IMR-90 (cell line): ENCODE results near the gene FEM1A. TPM values are rescaled to one million over a fixed set of nuclear protein-coding genes. Genes with fewer than 3 reads are reported as not detected.

ENCODE experiments used
- ATAC-seq: fragments of 200-7000 bp; cut with Tn5 transposase; 2 replicates; pipeline ENCODE4 v1.9.1; 2020; ENCODE audit warnings: low read depth, mild to moderate bottlenecking, moderate library complexity
- BruUV-seq: library from RNA; stranded (reverse); fragments of 400-500 nt; replicated peaks from 2 replicates; lab custom pipeline; 2021; lab: Mats Ljungman, UMichigan
- CTCF ChIA-PET: fragments of 300-600 bp; formaldehyde crosslinking; extraction: SDS; loops from one replicate; lab custom pipeline; 2021; ENCODE audit warnings: antibody characterized with exemption; lab: Yijun Ruan, JAX
- POLR2A ChIA-PET: fragments of 300-600 bp; sonication (Branson Sonifier 250); formaldehyde crosslinking; loops from one replicate; lab custom pipeline; 2022; ENCODE audit warnings: antibody characterized with exemption; ENCODE audit not compliant: unreplicated experiment; lab: Charles Lee
- DNase-seq: peaks from one replicate; pipeline ENCODE4 v3.0.0; 2013
- H2AFZ ChIP-seq: replicated peaks from 2 replicates; pipeline ENCODE3; 2013; ENCODE audit warnings: low read length, mild to moderate bottlenecking; ENCODE audit not compliant: poor library complexity
- H2AK5ac ChIP-seq: 2 replicates; pipeline ENCODE4 v1.6.1; 2013; ENCODE audit warnings: low read depth, low read length, inconsistent platforms
- H2AK9ac ChIP-seq: replicated peaks from 2 replicates; pipeline ENCODE3; 2013; ENCODE audit warnings: mild to moderate bottlenecking, low read depth, low read length, moderate library complexity; ENCODE audit not compliant: poor library complexity
- H2BK120ac ChIP-seq: 2 replicates; pipeline ENCODE4 v1.6.1; 2013; ENCODE audit warnings: low read depth, low read length, inconsistent platforms
- H2BK15ac ChIP-seq: 3 replicates; pipeline ENCODE4 v1.6.1; 2013; ENCODE audit warnings: low read depth, low read length, inconsistent platforms
- H2BK20ac ChIP-seq: 2 replicates; pipeline ENCODE4 v1.6.1; 2013; ENCODE audit warnings: low read depth, mild to moderate bottlenecking, inconsistent platforms, low read length, moderate library complexity
- H2BK5ac ChIP-seq: 2 replicates; pipeline ENCODE4 v1.6.1; 2013; ENCODE audit warnings: mild to moderate bottlenecking, low read depth, low read length, inconsistent platforms; ENCODE audit not compliant: poor library complexity, severe bottlenecking
- H3K14ac ChIP-seq: replicated peaks from 2 replicates; pipeline ENCODE4 v1.6.1; 2013; ENCODE audit warnings: low read depth, low read length, inconsistent platforms
- H3K18ac ChIP-seq: 2 replicates; pipeline ENCODE4 v1.6.1; 2013; ENCODE audit warnings: low read depth, low read length, control low read depth
- H3K23ac ChIP-seq: 2 replicates; pipeline ENCODE4 v1.6.1; 2013; ENCODE audit warnings: low read depth, low read length, inconsistent platforms
- H3K27ac ChIP-seq: 2 replicates; pipeline ENCODE4 v1.5.1; 2013; ENCODE audit warnings: mild to moderate bottlenecking, control low read depth, low read length; ENCODE audit not compliant: insufficient read depth
- H3K27me3 ChIP-seq: 2 replicates; pipeline ENCODE4 v1.6.1; 2013; ENCODE audit warnings: low read length; ENCODE audit not compliant: control insufficient read depth, insufficient read depth
- H3K36me3 ChIP-seq: 2 replicates; pipeline ENCODE4 v1.6.1; 2013; ENCODE audit warnings: low read length, mixed read lengths; ENCODE audit not compliant: control insufficient read depth, insufficient read depth
- H3K4ac ChIP-seq: 2 replicates; pipeline ENCODE4 v1.6.1; 2013; ENCODE audit warnings: low read depth, low read length, inconsistent platforms
- H3K4me1 ChIP-seq: 2 replicates; pipeline ENCODE4 v1.6.1; 2013; ENCODE audit warnings: low read length, mixed read lengths; ENCODE audit not compliant: control insufficient read depth, insufficient read depth
- H3K4me2 ChIP-seq: 2 replicates; pipeline ENCODE4 v1.6.1; 2013; ENCODE audit warnings: low read depth, mild to moderate bottlenecking, control low read depth, low read length, moderate library complexity
- H3K4me3 ChIP-seq: 2 replicates; pipeline ENCODE4 v1.5.1; 2013; ENCODE audit warnings: low read depth, mild to moderate bottlenecking, control low read depth, low read length, moderate library complexity; ENCODE audit not compliant: insufficient read depth
- H3K56ac ChIP-seq: 2 replicates; pipeline ENCODE4 v1.6.1; 2013; ENCODE audit warnings: low read length, inconsistent platforms; ENCODE audit not compliant: insufficient read depth; ENCODE audit errors: extremely low read depth
- H3K79me1 ChIP-seq, 2 experiments: 2 replicates each; pipeline ENCODE4 v1.6.1; 2013; ENCODE audit warnings: low read length in 2 of 2, inconsistent platforms in 1 of 2, low read depth in 1 of 2
- H3K9ac ChIP-seq: 2 replicates; pipeline ENCODE4 v1.6.1; 2013; ENCODE audit warnings: low read depth, low read length, control low read depth
- H3K9me1 ChIP-seq: 2 replicates; pipeline ENCODE4 v1.6.1; 2013; ENCODE audit warnings: low read length, inconsistent platforms; ENCODE audit not compliant: insufficient read depth
- H3K9me3 ChIP-seq: 2 replicates; pipeline ENCODE4 v1.6.1; 2013; ENCODE audit warnings: low read length; ENCODE audit not compliant: control insufficient read depth, insufficient read depth
- H4K20me1 ChIP-seq: 2 replicates; pipeline ENCODE4 v1.6.1; 2013; ENCODE audit warnings: low read length, inconsistent platforms; ENCODE audit not compliant: insufficient read depth
- H4K5ac ChIP-seq: 2 replicates; pipeline ENCODE4 v1.6.1; 2013; ENCODE audit warnings: mild to moderate bottlenecking, low read depth, low read length, control low read depth
- H4K8ac ChIP-seq, 2 experiments: 2 replicates each; pipeline ENCODE4 v1.6.1; 2013; ENCODE audit warnings: low read depth in 2 of 2, low read length in 2 of 2, control low read depth in 1 of 2, inconsistent platforms in 1 of 2
- H4K91ac ChIP-seq: 2 replicates; pipeline ENCODE4 v1.6.1; 2013; ENCODE audit warnings: low read depth, low read length, inconsistent platforms; ENCODE audit not compliant: insufficient read depth
- CEBPB ChIP-seq: IDR thresholded peaks from 2 replicates; pipeline ENCODE4 v1.6.1; 2012; ENCODE audit warnings: low read depth, low read length, improper control_type of control experiment
- CHD1 ChIP-seq: IDR thresholded peaks from 2 replicates; pipeline ENCODE4 v1.6.1; 2012; ENCODE audit warnings: low read depth, low read length, improper control_type of control experiment
- FOS ChIP-seq: fragments of 150-350 bp; IDR thresholded peaks from 2 replicates; pipeline ENCODE4 v1.6.1; 2016; ENCODE audit warnings: low read depth, low read length
- MAZ ChIP-seq: IDR thresholded peaks from 2 replicates; pipeline ENCODE4 v1.6.1; 2012; ENCODE audit warnings: low read depth, mild to moderate bottlenecking, low read length, improper control_type of control experiment, moderate library complexity, borderline replicate concordance
- MXI1 ChIP-seq: IDR thresholded peaks from 2 replicates; pipeline ENCODE4 v1.6.1; 2012; ENCODE audit warnings: low read depth, mild to moderate bottlenecking, low read length, moderate library complexity, borderline replicate concordance
- POLR2A ChIP-seq: IDR thresholded peaks from 2 replicates; pipeline ENCODE4 v1.6.1; 2012; ENCODE audit warnings: mild to moderate bottlenecking, low read depth, low read length
- RAD21 ChIP-seq: IDR thresholded peaks from 2 replicates; pipeline ENCODE4 v1.6.1; 2012; ENCODE audit warnings: low read length, improper control_type of control experiment
- RCOR1 ChIP-seq: IDR thresholded peaks from 2 replicates; pipeline ENCODE4 v1.6.1; 2012; ENCODE audit warnings: mild to moderate bottlenecking, low read length, improper control_type of control experiment; ENCODE audit not compliant: insufficient replicate concordance
- RFX5 ChIP-seq: IDR thresholded peaks from 2 replicates; pipeline ENCODE4 v1.8.0; 2012; ENCODE audit warnings: low read depth, mild to moderate bottlenecking, low read length, moderate library complexity
- USF2 ChIP-seq: fragments of 150-350 bp; IDR thresholded peaks from 2 replicates; pipeline ENCODE4 v1.6.1; 2017; ENCODE audit warnings: mild to moderate bottlenecking, antibody characterized with exemption, low read length, low read depth
- WGBS, 2 experiments: methylation state at CpG; one replicate each; pipeline versions ENCODE4 v1.1.5 to v1.1.7; 2013; ENCODE audit warnings: missing lambda C conversion rate in 2 of 2; ENCODE audit not compliant: insufficient read length in 1 of 2; ENCODE audit errors: extremely low coverage in 2 of 2; 5-methylcytosine and 5-hydroxymethylcytosine counted together
- dilution Hi-C: fragments of 300-500 bp; cut with HindIII; formaldehyde crosslinking; loops from one replicate; pipeline ENCODE4 v1.14.3; 2018; ENCODE audit warnings: low sequenced_read_pairs; ENCODE audit not compliant: unreplicated experiment
- in situ Hi-C: fragments of 300-500 bp; cut with MboI; formaldehyde crosslinking; loops from 3 replicates; pipeline ENCODE4 v1.14.3; 2019; ENCODE audit warnings: low sequenced_read_pairs, inconsistent platforms, mixed read lengths
- intact Hi-C: fragments of 100-400 bp; cut with micrococcal nuclease; formaldehyde crosslinking; loops from 2 replicates; pipeline ENCODE4 v1.10.0; 2022
- polyA plus RNA-seq, 3 experiments: library from polyadenylated mRNA; depleted of rRNA; stranded (reverse); fragments of >200 nt; gene quantifications; 2 replicates each; pipeline ENCODE4 v1.2.3, GENCODE V29; 2012; ENCODE audit warnings: low replicate concordance in 1 of 3
- total RNA-seq: library from RNA; depleted of rRNA; stranded (reverse); fragments of >200 nt; gene quantifications from 2 replicates; pipeline ENCODE4 v1.2.3, GENCODE V29; 2012
- TF ChIP-seq, protein P1 (sequence below): fragments of 150-350 bp; IDR thresholded peaks from 2 replicates; pipeline ENCODE4 v1.6.1; 2016; ENCODE audit warnings: low read depth, mild to moderate bottlenecking, low read length, moderate library complexity, borderline replicate concordance

FEM1A gene
- total and polyA plus RNA-seq, 2 of the 4 experiments (the other 2 are of a cell fraction), result 5.3 to 8.8 TPM

- Histone ChIP-seq H4K8ac (no peak overlapping the region), H2AK5ac (no peak overlapping the region), H2BK5ac (no peak overlapping the region), H3K79me1 (no peaks in the 10 kb centered on the region), H2AFZ (no peak overlapping the region), H3K4me3 (no peak overlapping the region), H3K14ac (no peak overlapping the region), H3K4me2 (no peak overlapping the region), H3K56ac (no peak overlapping the region), H2BK15ac (no peak overlapping the region), H3K18ac (no peak overlapping the region), H2AK9ac (no peak overlapping the region), H3K36me3 (no peaks in the 10 kb centered on the region), H3K27me3 (peaks cover 14% of the 10 kb centered on the region), H2BK20ac (no peak overlapping the region), H3K9me3 (peaks cover 5% of the 10 kb centered on the region), H3K9ac (no peak overlapping the region), H3K4me1 (no peaks in the 10 kb centered on the region), H2BK120ac (no peak overlapping the region), H4K91ac (no peak overlapping the region), H3K27ac (no peak overlapping the region), H3K9me1 (no peaks in the 10 kb centered on the region), H4K5ac (no peak overlapping the region), H4K20me1 (no peaks in the 10 kb centered on the region), H3K23ac (no peak overlapping the region), H3K4ac (no peak overlapping the region)
- BruUV-seq, result no TSS peak
- intact Hi-C loops, result no loop called here
- dilution Hi-C loops, result no loop called here
- TF ChIP-seq RCOR1 (no peak), POLR2A (no peak), RAD21 (no peak), RFX5 (no peak), MXI1 (no peak), CHD1 (no peak), CEBPB (no peak), MAZ (no peak), USF2 (no peak), FOS (no peak)
- TF ChIP-seq, protein P1, sequence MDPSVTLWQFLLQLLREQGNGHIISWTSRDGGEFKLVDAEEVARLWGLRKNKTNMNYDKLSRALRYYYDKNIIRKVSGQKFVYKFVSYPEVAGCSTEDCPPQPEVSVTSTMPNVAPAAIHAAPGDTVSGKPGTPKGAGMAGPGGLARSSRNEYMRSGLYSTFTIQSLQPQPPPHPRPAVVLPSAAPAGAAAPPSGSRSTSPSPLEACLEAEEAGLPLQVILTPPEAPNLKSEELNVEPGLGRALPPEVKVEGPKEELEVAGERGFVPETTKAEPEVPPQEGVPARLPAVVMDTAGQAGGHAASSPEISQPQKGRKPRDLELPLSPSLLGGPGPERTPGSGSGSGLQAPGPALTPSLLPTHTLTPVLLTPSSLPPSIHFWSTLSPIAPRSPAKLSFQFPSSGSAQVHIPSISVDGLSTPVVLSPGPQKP, result no peak
- ChIA-PET CTCF (no interaction called here), POLR2A (no interaction called here)
- DNase-seq, result no peak
- in situ Hi-C loops, result no loop called here
- WGBS, 2 experiments, result no CpG with 5 or more reads among the region's 6 CpGs
- no peak for ATAC-seq
Measured at GRCh38 chr19:4780860-4781259, 10.7 kb upstream of the FEM1A start.
